K562 (cell line): Measurements from ENCODE around the gene LCE7A. TPM values are rescaled to one million over a fixed set of nuclear protein-coding genes. Genes with fewer than 3 reads are reported as not detected.

Experiments used
- ATAC-seq: fragments of 200-7000 bp; cut with Tn5 transposase; 3 replicates; pipeline ENCODE4 v1.9.1; 2020; ENCODE audit warnings: moderate library complexity
- BruUV-seq: library from RNA; stranded (reverse); fragments of 400-500 nt; replicated peaks from 2 replicates; lab custom pipeline; 2021; lab: Mats Ljungman, UMichigan
- CTCF ChIA-PET: fragments of 300-600 bp; formaldehyde crosslinking; extraction: SDS; loops from one replicate; lab custom pipeline; 2021; ENCODE audit warnings: low intra/inter-chr PET ratio; lab: Yijun Ruan, JAX
- POLR2A ChIA-PET: fragments of 300-600, 350-650 bp; sonication (Branson Sonifier 250); formaldehyde crosslinking; extraction: SDS; loops from one replicate; lab custom pipeline; 2021; ENCODE audit warnings: antibody characterized with exemption, inconsistent platforms; lab: Yijun Ruan, JAX
- DNase-seq, 4 experiments: peaks; one replicate each; pipeline versions ENCODE4 v3.0.0 to v3.0.0-alpha.2; 2011 to 2018; ENCODE audit warnings: low spot score in 3 of 4, mixed read lengths in 3 of 4; ENCODE audit errors: extremely low read depth in 1 of 4
- FAIRE-seq: peaks from 2 replicates; lab custom pipeline; 2011; peaks lifted over from hg19 to GRCh38; lab: Jason Lieb, UNC
- H2AFZ ChIP-seq: 2 replicates; pipeline ENCODE4 v1.6.0; 2011; ENCODE audit warnings: low read depth, low read length, control low read depth, inconsistent platforms
- H3K27ac ChIP-seq: fragments of 200-600 bp; 3 replicates; pipeline ENCODE4 v1.8.0; 2011; ENCODE audit warnings: low read depth, mild to moderate bottlenecking, control low read depth, inconsistent platforms, low read length, moderate library complexity, mixed read lengths; ENCODE audit errors: extremely low read depth
- H3K27me3 ChIP-seq, 2 experiments: fragments of 300-600 bp in 1 of 2; 2 replicates in 1 of 2; 3 replicates in 1 of 2; pipeline versions ENCODE4 v1.6.0 to v1.8.0; 2011; ENCODE audit warnings: inconsistent platforms in 2 of 2, low read length in 2 of 2, mild to moderate bottlenecking in 1 of 2, mixed read lengths in 1 of 2, moderate library complexity in 1 of 2; ENCODE audit not compliant: control insufficient read depth in 2 of 2, insufficient read depth in 2 of 2
- H3K36me3 ChIP-seq: fragments of 300-600 bp; 3 replicates; pipeline ENCODE4 v1.8.0; 2011; ENCODE audit warnings: mild to moderate bottlenecking, low read length, inconsistent platforms; ENCODE audit not compliant: control insufficient read depth, insufficient read depth
- H3K4me1 ChIP-seq, 2 experiments: fragments of 200-600 bp in 1 of 2; replicated peaks in 1 of 2; 2 replicates in 1 of 2; 3 replicates in 1 of 2; pipeline versions ENCODE4 v1.5.1 to v1.8.0; 2011; ENCODE audit warnings: inconsistent platforms in 2 of 2, low read length in 2 of 2, mild to moderate bottlenecking in 1 of 2, mixed read lengths in 1 of 2, moderate library complexity in 1 of 2; ENCODE audit not compliant: control insufficient read depth in 2 of 2, insufficient read depth in 2 of 2
- H3K4me2 ChIP-seq: 2 replicates; pipeline ENCODE4 v1.6.1; 2011; ENCODE audit warnings: low read length, control low read depth, inconsistent platforms, mixed read lengths; ENCODE audit not compliant: insufficient read depth
- H3K4me3 ChIP-seq: fragments of 200-600 bp; sonication (generic), shearing (Covaris generic); 2 replicates; pipeline ENCODE4 v1.5.1; 2016; ENCODE audit warnings: control low read depth, inconsistent platforms
- H3K79me2 ChIP-seq: fragments of 200-600 bp; 3 replicates; pipeline ENCODE4 v1.8.0; 2011; ENCODE audit warnings: low read length, inconsistent platforms; ENCODE audit not compliant: control insufficient read depth, insufficient read depth
- H3K9ac ChIP-seq, 2 experiments: 2 replicates each; pipeline versions ENCODE4 v1.6.0 to v1.6.1; 2011; ENCODE audit warnings: low read depth in 2 of 2, low read length in 2 of 2, control low read depth in 1 of 2, inconsistent platforms in 1 of 2, mild to moderate bottlenecking in 1 of 2, mixed read lengths in 1 of 2; ENCODE audit not compliant: insufficient read depth in 1 of 2
- H3K9me1 ChIP-seq: one replicate; pipeline ENCODE4 v1.6.0; 2011; ENCODE audit warnings: inconsistent platforms, mild to moderate bottlenecking, low read length, moderate library complexity; ENCODE audit not compliant: control insufficient read depth, insufficient read depth
- H3K9me3 ChIP-seq: replicated peaks from 2 replicates; pipeline ENCODE4 v1.5.1; 2011; ENCODE audit warnings: low read depth, low read length, inconsistent platforms; ENCODE audit not compliant: control insufficient read depth, insufficient read depth
- H4K20me1 ChIP-seq: replicated peaks from 2 replicates; pipeline ENCODE4 v1.6.1; 2011; ENCODE audit warnings: low read length, inconsistent platforms, mixed read lengths; ENCODE audit not compliant: control insufficient read depth, insufficient read depth
- CBX2 ChIP-seq: fragments of 200-600 bp; sonication (generic); IDR thresholded peaks from one replicate; pipeline ENCODE4 v1.6.1; 2012; ENCODE audit warnings: mild to moderate bottlenecking, low read length, inconsistent platforms; ENCODE audit not compliant: insufficient read depth, poor library complexity, severe bottlenecking
- CEBPZ ChIP-seq: fragments of 150-350 bp; IDR thresholded peaks from 2 replicates; pipeline ENCODE4 v1.6.1; 2014; ENCODE audit warnings: low read depth, mild to moderate bottlenecking, low read length, borderline replicate concordance
- DEAF1 ChIP-seq: fragments of 450-650 bp; formaldehyde crosslinking; IDR thresholded peaks from 2 replicates; pipeline ENCODE4 v1.4.0; 2020; ENCODE audit warnings: mild to moderate bottlenecking, moderate library complexity
- MTF1 ChIP-seq: fragments of 250-450 bp; sonication (Bioruptor Pico); IDR thresholded peaks from 2 replicates; pipeline ENCODE4 v1.9.0; 2021; ENCODE audit warnings: moderate library complexity, mild to moderate bottlenecking, inconsistent platforms, borderline replicate concordance
- SMARCA4 ChIP-seq: fragments of 450-650 bp; IDR thresholded peaks from 2 replicates; pipeline ENCODE4 v1.6.1; 2016
- XRCC4 ChIP-seq: IDR thresholded peaks from one replicate; pipeline ENCODE4 v1.6.1; 2011; ENCODE audit not compliant: insufficient read depth, insufficient read length; ENCODE audit errors: extremely low read depth
- ZBTB12 ChIP-seq: fragments of 250-450 bp; sonication (Bioruptor Pico); IDR thresholded peaks from 2 replicates; pipeline ENCODE4 v1.4.0; 2020
- WGBS: fragments of 100-300 bp; shearing (Covaris generic); methylation state at CpG from one replicate; pipeline ENCODE4 v1.1.6; 2016; ENCODE audit warnings: low coverage, mixed read lengths; ENCODE audit not compliant: insufficient coverage; ENCODE audit errors: missing lambda C conversion rate; 5-methylcytosine and 5-hydroxymethylcytosine counted together
- in situ Hi-C: fragments of 300-500 bp; cut with MboI; formaldehyde crosslinking; loops from 4 replicates; pipeline ENCODE4 v1.15.0; 2018; ENCODE audit warnings: inconsistent platforms, mixed read lengths
- intact Hi-C: fragments of 100-400 bp; cut with micrococcal nuclease; formaldehyde crosslinking; loops from 2 replicates; pipeline ENCODE4 v1.14.2; 2022
- polyA plus RNA-seq, 8 experiments: library from polyadenylated mRNA; depleted of rRNA in 4 of 8; stranded (reverse) in 5 of 8; unstranded in 3 of 8; fragments of >200 nt; fragmentation: Nextera tagmentation in 2 of 8; fragmentation: Illumina TruSeq in 1 of 8; extraction: Ambion mirVana in 2 of 8; extraction: Trizol in 1 of 8; gene quantifications; 2 replicates each; pipeline versions ENCODE4 v1.2.1 to v1.2.3, GENCODE V29; 2011 to 2014; ENCODE audit warnings: inconsistent platforms in 1 of 8, missing spikeins in 1 of 8
- total RNA-seq, 7 experiments: library from RNA; depleted of rRNA in 6 of 7; stranded (reverse); fragments of >200 nt in 6 of 7; fragmentation: Illumina TruSeq in 2 of 7; extraction: Trizol in 2 of 7; gene quantifications; 2 replicates each; pipeline versions ENCODE4 v1.2.1 to v1.2.3, GENCODE V29; 2011 to 2021; ENCODE audit warnings: low replicate concordance in 1 of 7

LCE7A gene
- total and polyA plus RNA-seq, 9 of the 15 experiments (the other 6 are each of a cell fraction or from before 2014, with no cell fraction given): not detected

- no peaks in the 10 kb centered on the region for H3K9me1 ChIP-seq
- no peaks in the 10 kb centered on the region for H3K27me3 ChIP-seq
- H3K27ac ChIP-seq: no peak overlapping the region
- DNase-seq (no peak), FAIRE-seq (no peak), ATAC-seq (no peak)
- H3K9ac ChIP-seq: no peak overlapping the region
- no peak overlapping the region for H3K4me3 ChIP-seq
- no peaks in the 10 kb centered on the region for H3K79me2 ChIP-seq
- BruUV-seq: no TSS peak
- ChIA-PET CTCF (no interaction called here), POLR2A (no interaction called here)
- H3K4me2 ChIP-seq: no peak overlapping the region
- H4K20me1 ChIP-seq: no peaks in the 10 kb centered on the region
- in situ Hi-C loops (no loop called here), intact Hi-C loops (no loop called here)
- H2AFZ ChIP-seq: no peak overlapping the region
- 2% methylated on average over 4 of the region's 4 CpGs for WGBS
- H3K9me3 ChIP-seq: no peaks in the 10 kb centered on the region
- no peaks in the 10 kb centered on the region for H3K36me3 ChIP-seq
- TF ChIP-seq CEBPZ (no peak), ZBTB12 (no peak), MTF1 (CRISPR knock-in tag) (no peak), XRCC4 (no peak), CBX2 (no peak), DEAF1 (no peak), SMARCA4 (no peak)
- H3K4me1 ChIP-seq: no peaks in the 10 kb centered on the region
These were observed 1.6 kb downstream of the LCE7A start for GRCh38 chr1:152861374-152861773.
